AG09319 (cell line): ENCODE data around the gene ZNRF3.

ENCODE experiments used
- DNase-seq: peaks from one replicate; pipeline ENCODE4 v3.0.0-alpha.2; 2010; ENCODE audit warnings: low read depth; ENCODE audit errors: extremely low read depth
- CTCF ChIP-seq: IDR thresholded peaks from 2 replicates; pipeline ENCODE4 v1.5.1; 2011; ENCODE audit warnings: low read depth, mild to moderate bottlenecking, inconsistent platforms, low read length, moderate library complexity

The ZNRF3 gene

DNA sequence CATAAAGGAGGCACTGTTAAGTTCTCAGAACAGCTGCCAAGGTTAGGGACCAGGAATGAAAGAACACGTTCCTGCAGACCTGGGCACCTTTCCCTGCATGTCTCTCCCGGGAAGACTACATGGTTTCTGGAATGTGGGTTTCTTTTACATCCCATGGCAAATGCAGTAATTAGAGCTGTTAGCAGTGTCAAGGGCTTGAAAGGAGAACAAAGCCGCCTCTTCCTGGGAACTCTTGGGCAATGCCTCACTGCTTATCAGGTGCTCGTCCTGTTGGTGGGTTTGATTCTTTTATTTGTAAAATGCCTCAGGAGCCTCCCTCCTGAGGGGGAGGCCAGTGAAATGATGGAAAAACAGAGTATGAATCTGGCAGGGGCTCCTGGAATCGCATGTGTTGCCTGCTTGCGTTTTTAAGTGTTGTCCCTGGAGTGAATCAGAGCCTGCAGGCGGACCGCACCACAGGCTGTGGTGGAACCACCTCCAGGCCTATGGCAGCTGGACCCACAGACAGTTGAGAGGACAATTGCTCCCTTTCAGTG, 179.0 kb downstream of the ZNRF3 start:
- no peak for DNase-seq
- no peak for TF ChIP-seq CTCF

DNA sequence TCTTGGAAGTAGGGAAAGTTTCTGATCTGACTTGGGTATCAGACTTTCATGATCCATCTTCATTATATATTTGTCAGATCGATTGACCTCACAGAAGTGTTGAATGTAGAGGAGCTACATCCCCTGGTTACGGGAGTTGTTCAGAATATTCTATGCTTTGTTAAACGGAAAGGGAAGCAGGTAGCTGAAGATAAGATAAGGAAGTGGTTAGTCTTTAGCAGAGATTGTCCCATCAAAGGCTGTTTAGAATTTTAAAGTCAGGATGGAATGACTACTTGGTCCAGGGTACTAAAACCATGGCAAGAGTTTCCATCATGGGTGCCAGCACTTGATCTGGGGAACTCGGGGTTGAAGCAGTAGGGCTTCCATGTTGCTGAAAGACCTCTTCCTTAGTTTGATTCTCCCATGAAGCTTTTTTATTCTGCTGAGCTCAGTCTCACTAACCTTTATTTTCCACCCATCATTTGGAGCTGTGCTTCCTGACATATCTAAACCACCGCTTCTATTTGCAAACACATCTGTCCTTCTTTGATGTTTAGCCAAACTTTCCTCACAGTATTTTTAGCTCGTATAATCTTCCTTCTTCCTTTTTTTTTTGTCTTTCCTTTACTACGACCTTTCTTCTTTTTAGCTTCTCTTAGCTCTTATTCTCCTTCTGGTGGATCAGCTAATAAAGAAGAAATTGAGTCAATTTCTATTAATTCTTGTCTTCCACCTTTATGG, 182.3 kb downstream of the ZNRF3 start:
- no peak for TF ChIP-seq CTCF
- DNase-seq, result no peak

GRCh38 chr22:29069463-29069862, 186.1 kb downstream of the ZNRF3 start:
- no peak for DNase-seq
- no peak for TF ChIP-seq CTCF

DNA sequence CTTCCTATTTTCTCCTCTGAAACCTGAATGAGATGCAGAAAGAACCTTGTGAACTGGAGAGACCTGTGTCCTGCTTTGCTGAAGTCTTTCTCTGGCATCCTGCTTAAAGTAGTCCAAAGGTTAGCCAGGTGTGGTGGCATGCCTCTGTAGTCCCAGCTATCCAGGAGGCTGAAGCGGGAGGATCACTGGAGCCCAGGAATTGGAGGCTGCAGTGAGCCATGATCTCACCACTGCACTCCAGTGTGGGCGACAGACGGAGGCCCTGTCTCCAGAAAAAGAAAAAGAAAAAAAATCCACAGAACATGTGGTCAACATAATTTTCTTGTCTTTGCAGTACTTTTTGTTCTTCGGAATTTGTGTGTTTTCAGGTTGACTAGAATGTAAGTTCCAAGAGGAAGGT, 187.1 kb downstream of the ZNRF3 start:
- no peak for TF ChIP-seq CTCF
- no peak for DNase-seq

GRCh38 chr22:29071261-29072045, 188.1 kb downstream of the ZNRF3 start:
- no peak for TF ChIP-seq CTCF
- DNase-seq, result no peak

DNA sequence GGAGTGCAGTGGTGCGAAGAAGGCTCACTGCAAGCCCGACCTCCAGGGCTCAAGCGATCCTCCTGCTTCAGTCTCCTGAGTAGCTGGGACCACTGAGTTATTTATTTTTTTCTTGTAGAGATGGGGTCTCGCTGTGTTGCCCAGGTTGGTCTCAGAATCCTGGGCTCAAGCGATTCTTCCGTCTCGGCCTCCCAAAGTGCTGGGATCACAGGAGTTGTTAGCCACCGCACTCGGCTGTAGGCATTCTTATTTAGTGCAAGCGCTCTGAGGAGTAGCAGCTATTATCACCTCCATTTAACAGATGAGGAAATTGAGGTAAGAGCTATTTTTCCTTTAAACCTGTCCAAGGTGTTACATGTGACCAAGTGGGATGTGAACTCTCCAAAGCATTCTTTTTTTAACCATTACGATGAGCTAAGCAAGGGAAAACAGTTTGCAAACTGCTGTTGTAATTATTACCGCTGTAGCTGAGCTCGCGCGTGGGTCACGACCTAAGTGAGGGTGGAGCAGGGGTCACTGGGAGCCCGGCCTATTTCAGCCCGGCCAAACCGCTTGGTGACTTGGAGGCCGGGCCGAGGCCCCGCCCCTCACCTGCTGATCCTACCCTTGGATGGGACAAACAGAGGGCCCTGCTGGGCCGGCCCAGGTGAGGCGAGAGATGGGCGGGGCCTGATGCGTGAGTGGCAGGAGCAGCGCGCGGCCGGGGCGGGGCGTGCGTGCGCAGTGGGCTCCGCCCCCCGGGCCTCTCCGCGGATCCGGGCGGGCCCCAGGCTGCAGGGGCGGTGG, 189.0 kb downstream of the ZNRF3 start:
- no peak for TF ChIP-seq CTCF
- DNase-seq, result peak; percentile 14
